ENCODE measurements around the gene TTC3.
A peak's percentile ranks its signal among the peaks of the same experiment; 100 is the strongest.

Gene TTC3

GRCh38 chr21:37146320-37147235, 73.5 kb downstream of the TTC3 start:
- no peak for DNase-seq (ENCODE audit: low read depth, low spot score)

- DNase-seq (ENCODE audit: low read depth, low spot score) = no peak
These were observed 76.4 kb downstream of the TTC3 start for GRCh38 chr21:37149411-37149810.

- DNase-seq (ENCODE audit: low read depth, low spot score) = no peak
These were observed 80.3 kb downstream of the TTC3 start for GRCh38 chr21:37153196-37153934.

GRCh38 chr21:37153935-37154350, 80.9 kb downstream of the TTC3 start:
- DNase-seq (ENCODE audit: low read depth, low spot score) = no peak

GRCh38 chr21:37155186-37155585, 82.1 kb downstream of the TTC3 start:
- DNase-seq (ENCODE audit: low read depth, low spot score) = no peak

- no peak for DNase-seq (ENCODE audit: low read depth, low spot score)
These were observed 84.9 kb downstream of the TTC3 start for GRCh38 chr21:37157938-37158337.

GRCh38 chr21:37159053-37159776, 86.2 kb downstream of the TTC3 start:
- DNase-seq (ENCODE audit: low read depth, low spot score) = no peak

- DNase-seq (ENCODE audit: low read depth, low spot score) = no peak
These were observed 86.9 kb downstream of the TTC3 start for GRCh38 chr21:37159949-37160348.

- no peak for DNase-seq (ENCODE audit: low read depth, low spot score)
These were observed 91.7 kb downstream of the TTC3 start for GRCh38 chr21:37164742-37165141.

- DNase-seq (ENCODE audit: low read depth, low spot score) = no peak
These were observed 92.5 kb downstream of the TTC3 start for GRCh38 chr21:37165586-37165985.

- DNase-seq (ENCODE audit: low read depth, low spot score) = peak; percentile 23
These were observed 93.7 kb downstream of the TTC3 start for GRCh38 chr21:37166733-37167132.

GRCh38 chr21:37168666-37169065, 95.6 kb downstream of the TTC3 start:
- no peak for DNase-seq (ENCODE audit: low read depth, low spot score)

GRCh38 chr21:37172646-37173045, 99.6 kb downstream of the TTC3 start:
- no peak for DNase-seq (ENCODE audit: low read depth, low spot score)

- DNase-seq (ENCODE audit: low read depth, low spot score) = no peak
These were observed 103.7 kb downstream of the TTC3 start for GRCh38 chr21:37176716-37177115.

GRCh38 chr21:37181059-37181458, 108.0 kb downstream of the TTC3 start:
- no peak for DNase-seq (ENCODE audit: low read depth, low spot score)

- DNase-seq (ENCODE audit: low read depth, low spot score) = no peak
These were observed 109.2 kb downstream of the TTC3 start for GRCh38 chr21:37182222-37182621.

- no peak for DNase-seq (ENCODE audit: low read depth, low spot score)
These were observed 110.7 kb downstream of the TTC3 start for GRCh38 chr21:37183749-37184148.

GRCh38 chr21:37184784-37185593, 111.9 kb downstream of the TTC3 start:
- DNase-seq (ENCODE audit: low read depth, low spot score) = no peak

GRCh38 chr21:37186983-37187382, 113.9 kb downstream of the TTC3 start:
- no peak for DNase-seq (ENCODE audit: low read depth, low spot score)

GRCh38 chr21:37188825-37189224, 115.8 kb downstream of the TTC3 start:
- no peak for DNase-seq (ENCODE audit: low read depth, low spot score)

- no peak for DNase-seq (ENCODE audit: low read depth, low spot score)
These were observed 119.0 kb downstream of the TTC3 start for GRCh38 chr21:37192019-37192418.

Data from iPS DF 19.7 (cell line).